HUES64 (cell line): ENCODE results near the gene GABRB3.

Experiments
- H3K27ac ChIP-seq: 2 replicates; pipeline ENCODE4 v1.7.0; 2013; ENCODE audit warnings: low read depth, low read length, inconsistent platforms
- H3K27me3 ChIP-seq: 2 replicates; pipeline ENCODE4 v1.6.1; 2013; ENCODE audit warnings: mild to moderate bottlenecking, low read length; ENCODE audit not compliant: insufficient read depth
- H3K36me3 ChIP-seq: 2 replicates; pipeline ENCODE4 v1.6.1; 2013; ENCODE audit warnings: mild to moderate bottlenecking, low read length; ENCODE audit not compliant: insufficient read depth
- H3K4me1 ChIP-seq: 2 replicates; pipeline ENCODE4 v1.6.1; 2013; ENCODE audit warnings: mild to moderate bottlenecking, low read length, moderate library complexity; ENCODE audit not compliant: insufficient read depth
- H3K4me3 ChIP-seq: 2 replicates; pipeline ENCODE4 v1.5.1; 2013; ENCODE audit warnings: mild to moderate bottlenecking, low read length, moderate library complexity
- H3K9ac ChIP-seq: 2 replicates; pipeline ENCODE4 v1.6.1; 2013; ENCODE audit warnings: mild to moderate bottlenecking, low read depth, low read length
- H3K9me3 ChIP-seq: 2 replicates; pipeline ENCODE4 v1.6.1; 2013; ENCODE audit warnings: low read depth, low read length; ENCODE audit not compliant: insufficient read depth
- WGBS: fragments of 150-250, 120-280 bp; methylation state at CpG from one replicate; pipeline ENCODE4 v1.1.7; 2013; ENCODE audit warnings: missing lambda C conversion rate; 5-methylcytosine and 5-hydroxymethylcytosine counted together

Gene GABRB3

DNA sequence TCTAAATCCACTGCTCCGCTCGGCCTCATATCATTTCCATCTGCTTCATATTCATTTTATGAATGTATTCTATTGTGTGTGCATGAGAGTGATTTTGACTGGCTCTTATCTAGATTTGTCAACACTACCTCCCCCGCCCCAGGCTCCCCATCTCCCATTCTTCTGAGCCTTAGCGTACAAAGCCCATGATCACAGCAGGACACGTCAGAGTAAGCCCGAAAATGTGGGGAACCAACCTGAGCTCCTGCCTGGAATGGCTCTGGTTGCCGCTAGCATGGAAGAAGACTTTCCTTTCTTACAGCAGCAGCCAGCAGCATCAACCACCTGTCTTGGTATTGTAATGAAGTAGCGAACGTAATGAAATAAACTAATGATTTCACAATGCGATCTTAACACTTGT lies 61.4 kb downstream of the GABRB3 start:
- Histone ChIP-seq H3K4me1 (peaks cover 20% of the 10 kb centered on the region), H3K27me3 (no peaks in the 10 kb centered on the region), H3K36me3 (no peaks in the 10 kb centered on the region), H3K9me3 (no peaks in the 10 kb centered on the region), H3K27ac (no peak overlapping the region), H3K4me3 (no peak overlapping the region), H3K9ac (no peak overlapping the region)
- 73% methylated on average over 8 of the region's 10 CpGs for WGBS

DNA sequence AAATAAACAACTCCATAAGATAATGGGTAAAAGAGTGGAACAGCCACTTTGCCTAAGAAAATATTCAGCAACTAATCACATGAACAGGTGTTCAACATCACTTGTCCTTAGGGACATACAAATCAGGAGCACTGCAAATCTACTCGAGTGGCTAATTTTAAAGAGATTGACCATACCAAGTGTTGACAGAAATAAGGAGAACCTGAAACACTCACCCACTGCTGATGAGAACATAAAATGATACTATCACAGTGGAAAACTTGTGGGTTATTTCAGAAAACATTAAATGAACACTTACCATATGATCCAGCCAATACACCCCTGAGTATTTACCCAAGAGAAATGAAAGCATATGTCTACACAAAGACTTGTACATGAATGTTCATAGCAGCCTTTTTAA lies 70.5 kb downstream of the GABRB3 start:
- no peak overlapping the region for H3K9ac ChIP-seq
- H3K27me3 ChIP-seq, result no peaks in the 10 kb centered on the region
- no peaks in the 10 kb centered on the region for H3K9me3 ChIP-seq
- H3K4me3 ChIP-seq, result no peak overlapping the region
- WGBS, result 88% methylated on average over 1 of the region's 1 CpG
- H3K4me1 ChIP-seq, result peaks cover 42% of the 10 kb centered on the region
- no peaks in the 10 kb centered on the region for H3K36me3 ChIP-seq
- no peak overlapping the region for H3K27ac ChIP-seq

GRCh38 chr15:26698555-26698954 lies 74.3 kb downstream of the GABRB3 start:
- WGBS, result 62% methylated on average over 4 of the region's 5 CpGs
- no peak overlapping the region for H3K4me3 ChIP-seq
- peaks cover 22% of the 10 kb centered on the region for H3K4me1 ChIP-seq
- H3K9ac ChIP-seq, result no peak overlapping the region
- no peaks in the 10 kb centered on the region for H3K27me3 ChIP-seq
- peaks cover 15% of the 10 kb centered on the region for H3K9me3 ChIP-seq
- H3K36me3 ChIP-seq, result peaks cover 8% of the 10 kb centered on the region; the same call in 1 of the 2 replicates
- H3K27ac ChIP-seq, result no peak overlapping the region

GRCh38 chr15:26697913-26698312 lies 75.0 kb downstream of the GABRB3 start:
- Histone ChIP-seq H3K36me3 (peaks cover 8% of the 10 kb centered on the region; the same call in 1 of the 2 replicates), H3K9me3 (peaks cover 15% of the 10 kb centered on the region), H3K4me3 (no peak overlapping the region), H3K27me3 (no peaks in the 10 kb centered on the region), H3K27ac (no peak overlapping the region), H3K9ac (no peak overlapping the region), H3K4me1 (peaks cover 28% of the 10 kb centered on the region)
- WGBS, result 73% methylated on average over 4 of the region's 6 CpGs

DNA sequence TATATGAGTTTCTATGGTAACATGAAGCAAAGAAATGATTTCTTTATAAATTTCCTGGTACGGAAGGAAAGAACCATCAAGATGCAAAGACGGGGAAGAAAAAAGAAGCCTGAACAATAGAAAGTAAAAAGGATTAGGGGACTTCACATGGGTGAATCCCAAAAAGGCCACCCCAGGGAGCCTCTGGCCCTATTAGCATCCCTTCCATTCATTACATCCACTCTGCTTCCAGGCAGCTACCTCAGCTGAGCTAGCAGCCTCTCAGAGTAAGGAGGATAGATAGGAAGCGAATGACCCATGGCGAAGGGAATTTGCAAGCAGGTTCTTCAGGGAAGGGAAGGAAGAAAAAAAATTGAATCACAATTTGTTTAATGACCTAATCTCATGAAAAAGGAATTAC lies 81.6 kb downstream of the GABRB3 start:
- 7% methylated on average over 4 of the region's 4 CpGs for WGBS
- H3K4me3 ChIP-seq, result peak overlapping the region; percentile 26
- H3K9ac ChIP-seq, result peak overlapping the region; percentile 44
- no peaks in the 10 kb centered on the region for H3K27me3 ChIP-seq
- peak overlapping the region; percentile 92 for H3K27ac ChIP-seq
- peaks cover 8% of the 10 kb centered on the region; the same call in 1 of the 2 replicates for H3K36me3 ChIP-seq
- H3K4me1 ChIP-seq, result peaks cover 51% of the 10 kb centered on the region
- peaks cover 15% of the 10 kb centered on the region for H3K9me3 ChIP-seq

DNA sequence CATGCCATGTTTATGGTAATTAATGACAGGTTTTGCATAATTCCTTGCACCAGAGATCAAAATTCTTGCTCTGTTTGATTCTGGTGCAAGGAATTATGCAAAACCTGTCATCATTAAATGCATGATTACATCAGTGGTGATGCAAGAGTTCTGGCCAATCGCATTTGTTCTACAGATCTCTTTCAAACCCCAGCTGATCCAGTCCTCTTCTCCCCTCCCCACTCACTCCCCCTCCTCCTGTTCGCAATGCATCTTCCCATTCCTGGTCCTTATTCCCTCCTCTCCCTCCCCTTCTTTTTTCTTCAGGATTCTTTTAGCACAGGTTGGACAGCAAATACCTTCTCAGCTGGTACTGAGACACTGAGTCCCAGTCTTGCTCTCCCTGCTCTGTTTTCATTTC lies 82.1 kb downstream of the GABRB3 start:
- Histone ChIP-seq H3K4me3 (peak overlapping the region; percentile 26; the same call in 1 of the 2 replicates), H3K9ac (peak overlapping the region; percentile 44), H3K36me3 (peaks cover 8% of the 10 kb centered on the region; the same call in 1 of the 2 replicates), H3K27ac (peak overlapping the region; percentile 92), H3K4me1 (peaks cover 51% of the 10 kb centered on the region), H3K27me3 (no peaks in the 10 kb centered on the region), H3K9me3 (peaks cover 15% of the 10 kb centered on the region)
- WGBS, result 23% methylated on average over 2 of the region's 2 CpGs

GRCh38 chr15:26689462-26689861 lies 83.4 kb downstream of the GABRB3 start:
- Histone ChIP-seq H3K9me3 (peaks cover 5% of the 10 kb centered on the region), H3K9ac (no peak overlapping the region), H3K27me3 (no peaks in the 10 kb centered on the region), H3K4me1 (peaks cover 51% of the 10 kb centered on the region), H3K36me3 (peaks cover 4% of the 10 kb centered on the region; the same call in 1 of the 2 replicates), H3K27ac (0 out of 2 replicates have a peak overlapping the region, but pooled peaks have one; percentile 6), H3K4me3 (no peak overlapping the region)
- WGBS, result 75% methylated on average over 7 of the region's 7 CpGs

DNA sequence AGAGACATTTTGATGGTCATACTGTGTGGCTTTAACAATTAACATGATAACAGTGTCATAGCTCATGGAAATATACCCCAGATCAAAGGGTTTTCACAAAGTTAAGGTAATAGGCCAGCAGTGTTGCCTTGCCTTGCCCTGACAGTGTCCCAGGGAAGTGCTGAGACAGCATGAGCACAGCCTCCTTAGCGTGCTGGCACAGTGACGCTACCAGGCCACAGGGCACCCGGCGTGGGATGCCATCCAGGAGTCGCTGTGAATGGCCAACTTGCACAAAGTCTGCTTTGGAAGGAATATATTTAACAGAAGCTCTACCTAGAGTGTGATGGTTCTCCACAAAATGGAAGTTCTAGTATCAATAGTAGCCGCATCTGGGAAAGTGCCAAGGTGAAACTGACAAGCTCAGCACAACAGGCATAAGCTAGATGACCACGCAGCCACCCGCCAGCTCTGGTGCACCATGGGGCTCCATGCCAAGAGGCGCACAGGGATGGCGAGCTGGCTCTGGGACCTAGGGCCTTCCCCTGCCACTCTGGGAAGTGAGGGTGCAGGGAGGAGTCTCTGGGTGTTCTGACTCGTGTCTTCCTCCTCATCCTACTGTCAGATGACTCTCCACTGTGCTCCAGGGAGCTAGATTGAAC lies 86.2 kb downstream of the GABRB3 start:
- Histone ChIP-seq H3K9me3 (no peaks in the 10 kb centered on the region), H3K4me3 (no peak overlapping the region), H3K27me3 (no peaks in the 10 kb centered on the region), H3K9ac (no peak overlapping the region), H3K36me3 (0 out of 2 replicates have a peak, but pooled peaks cover 3% of the 10 kb centered on the region), H3K4me1 (peaks cover 50% of the 10 kb centered on the region), H3K27ac (no peak overlapping the region)
- 95% methylated on average over 11 of the region's 11 CpGs for WGBS

DNA sequence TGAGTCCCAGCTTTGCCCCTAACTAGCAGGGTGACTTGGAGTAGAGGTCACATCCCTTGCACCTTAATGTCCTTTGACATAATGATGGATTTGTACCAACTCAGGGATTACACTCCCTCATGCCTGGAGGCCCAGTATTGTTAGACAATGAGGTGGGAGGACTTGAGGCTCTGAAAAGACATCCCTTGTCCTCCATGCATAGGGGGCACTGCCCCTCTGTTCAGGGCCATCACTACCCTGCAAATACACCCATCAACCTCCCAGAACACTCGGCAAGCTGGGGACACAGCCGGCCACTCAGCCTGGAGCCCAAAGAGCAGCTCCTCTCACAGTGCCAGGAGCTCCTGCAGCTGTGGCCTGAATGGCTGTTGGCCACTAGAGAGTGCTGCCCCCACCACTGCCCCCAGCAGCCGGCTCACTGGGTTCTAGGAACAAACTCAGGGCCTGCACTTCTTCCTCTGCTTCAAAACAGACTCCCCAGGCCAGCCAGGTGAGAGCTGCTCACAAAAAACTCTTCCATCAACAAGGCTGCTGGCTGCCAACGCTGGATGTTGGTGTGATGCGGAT lies 90.2 kb downstream of the GABRB3 start:
- WGBS, result 58% methylated on average over 3 of the region's 5 CpGs
- H3K4me3 ChIP-seq, result no peak overlapping the region

GRCh38 chr15:26679927-26680326 lies 92.9 kb downstream of the GABRB3 start:
- no peak overlapping the region for H3K27ac ChIP-seq
- H3K27me3 ChIP-seq, result no peaks in the 10 kb centered on the region
- no peak overlapping the region for H3K4me3 ChIP-seq
- peaks cover 43% of the 10 kb centered on the region for H3K4me1 ChIP-seq
- 0 out of 2 replicates have a peak, but pooled peaks cover 3% of the 10 kb centered on the region for H3K36me3 ChIP-seq
- no peaks in the 10 kb centered on the region for H3K9me3 ChIP-seq
- no peak overlapping the region for H3K9ac ChIP-seq
- WGBS, result 93% methylated on average over 3 of the region's 3 CpGs

More for the DNA sequence above, 90.2 kb downstream of the GABRB3 start:
- Histone ChIP-seq H3K4me1 (peaks cover 30% of the 10 kb centered on the region), H3K27me3 (no peaks in the 10 kb centered on the region), H3K9ac (peak overlapping the region; percentile 12; the same call in 1 of the 2 replicates), H3K9me3 (no peaks in the 10 kb centered on the region), H3K27ac (peak overlapping the region; percentile 60), H3K36me3 (0 out of 2 replicates have a peak, but pooled peaks cover 3% of the 10 kb centered on the region)

- H3K36me3 ChIP-seq, result no peaks in the 10 kb centered on the region
- no peaks in the 10 kb centered on the region for H3K9me3 ChIP-seq
- H3K27me3 ChIP-seq, result no peaks in the 10 kb centered on the region
- H3K4me3 ChIP-seq, result no peak overlapping the region
- no peak overlapping the region for H3K27ac ChIP-seq
- H3K9ac ChIP-seq, result no peak overlapping the region
- 96% methylated on average over 3 of the region's 3 CpGs for WGBS
- peaks cover 37% of the 10 kb centered on the region for H3K4me1 ChIP-seq
Measured at GRCh38 chr15:26676115-26676514, 96.8 kb downstream of the GABRB3 start.
